HG02678 (cell line): ENCODE data around the gene RXRB.
"Not testable (repeated sequence)": the region's sequence is repeated elsewhere in the genome, so short reads cannot be mapped to it uniquely, and the experiment has no call there.

Experiments used
- ATAC-seq: cut with Tn5 transposase; IDR thresholded peaks from one replicate; pipeline ENCODE4 v1.9.1; 2021; ENCODE audit warnings: mild to moderate bottlenecking, moderate library complexity; ENCODE audit not compliant: unreplicated experiment

The RXRB gene

DNA sequence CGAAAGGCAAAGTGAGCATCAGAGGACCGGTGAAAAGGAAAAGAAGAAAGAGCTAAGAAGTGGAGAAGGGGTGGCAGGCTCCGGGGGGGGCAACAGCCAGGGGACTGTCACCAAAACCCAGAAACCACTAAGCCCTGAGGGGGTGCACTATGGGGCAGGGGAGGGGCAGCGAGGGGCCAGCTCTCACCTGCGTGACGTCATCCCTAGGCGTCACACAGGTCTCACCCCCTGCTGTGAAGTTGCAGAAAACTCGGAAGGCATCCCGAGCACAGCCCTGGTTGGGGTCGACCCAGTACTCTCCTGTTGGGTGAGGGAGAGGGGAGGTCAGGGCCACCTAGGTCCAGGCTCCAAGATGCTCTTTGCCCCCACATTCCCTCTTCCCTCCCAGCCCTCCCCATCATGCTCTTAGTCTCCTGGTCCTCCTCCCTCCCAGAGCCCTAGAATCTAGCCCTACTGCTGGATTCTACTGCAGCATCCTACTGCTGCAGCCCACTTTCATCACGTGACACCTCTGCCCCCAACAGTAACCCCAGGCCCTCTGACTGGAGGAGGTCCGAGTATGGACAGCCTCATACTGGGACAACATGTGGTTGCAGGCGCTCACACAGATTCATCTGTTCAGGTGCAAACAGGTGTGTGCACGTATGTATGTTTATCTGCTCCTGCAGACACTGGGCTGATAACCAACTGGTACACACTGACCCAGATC is 35.6 kb downstream of the RXRB start:
- no peak for ATAC-seq

DNA sequence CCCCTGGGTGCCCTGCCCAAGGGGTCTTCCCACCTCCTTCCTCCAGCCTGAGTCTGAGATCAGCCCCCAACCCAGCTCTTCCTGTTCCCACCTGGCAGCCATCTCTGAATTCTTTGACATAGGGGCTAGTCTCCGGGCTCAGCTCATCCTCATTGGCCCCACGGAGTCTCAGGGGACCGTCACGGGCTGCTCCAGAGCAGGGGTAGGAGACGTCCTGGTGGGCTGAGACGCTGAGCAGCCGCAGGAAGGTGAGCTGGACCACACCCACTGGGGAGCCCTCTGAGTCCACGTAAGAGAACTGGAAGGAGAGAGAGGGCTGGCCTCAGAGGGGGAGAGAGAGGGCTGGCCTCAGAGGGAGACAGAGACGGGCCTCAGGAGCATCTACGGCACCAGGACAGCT is 36.3 kb downstream of the RXRB start:
- no peak for ATAC-seq

DNA sequence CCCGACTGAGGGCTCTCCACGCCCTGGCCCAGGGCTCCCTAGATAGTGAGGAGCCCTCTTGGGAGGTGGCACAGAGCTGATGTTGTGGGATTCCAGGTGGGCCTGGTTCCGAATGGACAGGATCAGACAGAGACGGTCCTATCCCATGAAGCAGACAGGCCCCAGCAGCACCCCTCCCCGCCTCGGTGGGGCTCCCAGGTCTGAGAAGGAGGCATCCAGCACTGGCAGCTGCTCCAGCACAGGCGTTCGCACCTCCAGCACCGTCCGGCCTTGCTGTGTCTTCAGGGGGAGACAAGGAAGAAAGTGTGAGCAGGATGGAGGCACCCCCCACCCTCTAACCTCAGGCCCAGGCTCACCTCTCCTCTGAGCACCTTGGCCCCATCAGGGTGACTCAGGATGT is 36.9 kb downstream of the RXRB start:
- ATAC-seq: no peak

DNA sequence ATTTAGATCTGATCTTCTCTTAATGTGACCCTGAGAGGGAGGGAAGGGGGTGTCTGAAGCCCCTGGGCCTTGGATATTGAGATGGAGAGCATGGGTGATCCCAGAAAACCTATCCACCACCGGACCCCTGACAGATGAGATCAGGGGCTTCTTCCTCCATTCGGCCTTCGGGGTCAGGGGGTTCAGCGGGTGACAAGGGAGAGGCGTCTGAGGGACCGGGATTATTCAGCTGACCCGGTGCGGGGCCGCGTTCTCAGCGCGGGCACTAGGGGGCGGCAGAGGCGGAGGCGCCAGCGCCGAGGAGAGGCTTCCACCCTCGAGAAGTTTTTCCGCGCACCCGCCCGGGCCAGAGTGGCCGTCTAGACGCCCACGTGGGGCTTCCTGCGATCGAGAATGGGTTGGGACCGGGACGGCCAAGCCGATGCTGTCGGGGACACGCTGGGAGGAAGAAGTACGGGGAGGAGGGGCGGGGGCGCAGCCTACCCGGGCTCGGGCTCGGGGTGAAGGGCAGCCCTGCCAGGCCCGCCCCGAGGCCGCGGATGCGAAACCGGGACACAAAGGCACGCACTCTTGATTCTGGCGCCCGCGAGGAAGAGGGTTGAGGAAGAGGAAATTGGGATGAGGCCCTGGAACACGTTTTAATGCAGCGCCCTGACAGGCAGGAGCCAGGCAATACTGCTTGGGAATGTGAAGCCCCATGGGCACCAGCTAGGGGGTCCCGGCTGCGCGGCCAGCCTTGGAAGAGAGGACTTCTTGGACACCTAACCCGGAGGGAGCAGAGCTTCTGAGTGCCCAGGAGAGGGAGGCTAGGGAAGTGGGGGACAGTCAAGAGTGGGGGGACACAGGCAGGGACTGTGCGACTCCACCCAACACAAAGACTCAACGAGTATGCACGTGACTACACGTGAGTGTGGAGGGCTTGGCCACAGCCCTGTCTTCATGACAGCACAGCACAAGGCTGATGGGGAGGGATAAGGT is 38.8 kb downstream of the RXRB start:
- peak; percentile 56 for ATAC-seq

DNA sequence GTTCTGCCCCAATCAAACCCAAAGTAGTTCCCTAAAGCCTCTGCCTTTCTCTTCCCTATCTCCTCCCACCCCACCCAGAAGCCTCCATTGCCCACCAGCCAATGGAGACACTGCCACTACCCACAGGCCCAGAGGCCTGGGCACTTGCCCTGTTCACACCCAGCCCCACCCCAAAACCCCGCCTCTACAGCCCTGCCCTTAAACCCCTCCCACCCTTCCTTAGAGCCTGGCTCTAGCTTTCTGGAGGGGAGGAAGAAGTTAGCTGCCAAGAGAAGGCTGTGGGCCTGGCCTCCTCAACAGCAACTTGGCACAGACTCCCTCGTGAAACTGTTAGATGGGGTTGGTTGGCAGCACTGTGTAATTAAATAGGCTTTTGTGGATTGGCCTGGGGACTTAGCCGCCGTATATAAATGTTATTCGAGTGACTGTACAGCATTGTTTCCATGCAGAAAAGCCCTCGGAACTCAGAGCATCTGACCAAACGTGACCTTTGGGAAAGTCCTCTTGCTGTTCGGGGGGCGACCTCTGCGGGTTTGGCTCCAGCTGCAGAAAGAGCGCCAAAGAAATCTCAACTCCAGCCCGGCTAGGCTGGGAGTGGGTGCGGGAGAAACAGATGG is 39.6 kb downstream of the RXRB start:
- no peak for ATAC-seq

DNA sequence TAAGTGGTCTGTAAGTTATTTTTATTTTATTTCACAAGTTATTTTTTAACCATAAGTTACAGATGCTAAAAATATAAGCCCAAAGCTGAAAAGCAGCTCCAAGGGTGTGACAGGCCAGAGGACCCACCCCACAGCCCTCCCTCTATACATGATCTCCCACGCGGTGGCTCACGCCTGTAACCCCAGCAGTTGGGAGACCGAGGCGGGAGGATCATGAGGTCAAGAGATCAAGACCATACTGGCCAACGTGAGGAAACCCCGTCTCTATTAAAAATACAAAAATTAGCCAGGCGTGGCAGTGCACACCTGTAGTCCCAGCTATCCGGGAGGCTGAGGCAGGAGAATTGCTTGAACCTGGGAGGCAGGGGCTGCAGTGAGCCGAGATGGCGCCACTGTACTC is 40.4 kb downstream of the RXRB start:
- no peak for ATAC-seq

DNA sequence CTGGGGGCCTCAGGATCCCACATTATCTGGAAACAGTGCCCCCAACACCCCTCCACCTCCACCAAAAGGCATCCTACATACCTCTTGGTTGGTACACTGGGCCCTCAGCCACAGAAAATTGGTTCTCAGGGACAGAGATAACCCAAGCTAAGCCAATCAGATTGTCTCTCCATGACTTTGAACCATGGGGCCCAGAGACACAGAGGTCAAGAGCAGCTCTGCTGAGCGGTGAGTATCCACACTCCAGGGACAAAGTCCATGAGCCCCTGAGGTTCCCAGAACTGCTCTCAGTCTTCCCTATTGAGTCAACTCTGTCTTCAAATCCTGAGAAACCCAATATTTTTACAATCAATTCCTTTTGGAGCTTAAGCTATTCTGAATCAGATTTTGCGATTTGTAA is 43.5 kb downstream of the RXRB start:
- no peak for ATAC-seq

DNA sequence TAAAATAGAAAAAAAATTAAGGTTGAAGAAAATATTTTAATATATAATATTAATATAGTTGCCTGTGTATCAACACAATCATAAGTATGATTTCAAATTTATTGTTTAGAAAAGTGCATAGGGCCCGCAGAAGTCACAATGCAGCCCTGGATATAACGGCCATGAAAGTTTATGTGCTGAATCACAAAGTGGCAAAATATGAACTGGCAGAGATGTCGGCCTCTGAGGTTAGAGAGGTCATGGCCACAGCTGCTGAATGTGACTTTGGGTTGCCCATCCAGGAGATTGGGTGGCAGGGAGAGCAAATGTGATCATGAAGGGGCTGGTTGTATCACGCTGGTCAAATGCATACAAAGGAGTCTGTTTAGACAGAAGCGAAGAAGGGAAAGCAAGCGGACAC is 43.9 kb downstream of the RXRB start:
- ATAC-seq: no peak

DNA sequence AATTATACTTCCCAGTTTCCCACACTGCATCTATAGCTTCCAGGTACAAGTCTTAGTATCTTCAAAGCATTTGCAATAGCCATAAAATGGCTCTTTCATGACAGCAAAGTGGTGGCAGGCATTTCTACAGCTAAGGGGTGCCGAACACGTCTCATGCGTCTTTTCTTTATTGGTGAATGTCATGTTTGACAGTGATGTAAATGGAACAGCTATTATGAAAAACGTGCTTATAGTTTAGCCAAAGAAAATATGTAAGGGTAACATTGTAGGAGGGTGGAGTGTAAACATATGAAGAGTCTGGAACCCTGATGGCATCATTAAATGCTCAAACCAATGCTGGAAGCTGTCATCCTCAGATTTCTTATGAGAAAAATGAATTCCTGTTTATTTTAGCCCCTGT is 46.1 kb downstream of the RXRB start:
- ATAC-seq: no peak

DNA sequence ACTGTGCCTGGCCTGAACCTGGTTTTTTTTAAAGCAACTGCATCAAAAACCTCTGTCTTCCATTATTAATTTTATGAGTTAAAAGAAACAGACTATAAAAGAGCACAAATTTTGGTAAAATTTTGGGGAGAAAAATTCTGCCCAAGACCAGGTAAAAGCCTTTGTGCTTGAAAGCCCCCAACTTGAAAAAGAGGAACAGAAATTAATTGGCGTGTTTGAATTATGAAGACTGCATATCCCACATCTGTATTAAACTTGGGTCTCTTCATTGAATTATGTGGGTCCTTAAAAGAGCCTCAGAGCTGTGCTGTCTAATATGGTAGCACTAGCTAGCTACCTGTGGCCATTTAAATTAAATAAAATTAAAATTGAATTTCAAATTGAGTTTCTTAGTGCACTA is 49.4 kb downstream of the RXRB start:
- no peak for ATAC-seq

DNA sequence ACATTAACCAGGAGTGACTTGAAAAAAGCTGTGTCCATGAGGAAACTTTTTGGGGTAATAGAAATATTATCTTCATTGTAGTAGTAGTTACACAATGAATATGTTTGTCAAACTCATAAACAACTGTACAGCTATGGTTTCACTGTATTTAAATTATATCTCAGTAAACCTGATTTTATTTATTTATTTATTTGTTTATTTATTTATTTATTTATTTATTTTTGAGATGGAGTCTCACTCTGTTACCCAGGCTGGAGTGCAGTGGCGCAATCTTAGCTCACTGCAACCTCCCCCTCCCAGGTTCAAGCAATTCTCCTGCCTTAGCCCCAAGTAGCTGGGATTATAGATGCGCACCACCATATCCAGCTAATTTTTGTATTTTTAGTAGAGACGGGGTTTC is 49.9 kb downstream of the RXRB start:
- ATAC-seq: not testable (repeated sequence)

DNA sequence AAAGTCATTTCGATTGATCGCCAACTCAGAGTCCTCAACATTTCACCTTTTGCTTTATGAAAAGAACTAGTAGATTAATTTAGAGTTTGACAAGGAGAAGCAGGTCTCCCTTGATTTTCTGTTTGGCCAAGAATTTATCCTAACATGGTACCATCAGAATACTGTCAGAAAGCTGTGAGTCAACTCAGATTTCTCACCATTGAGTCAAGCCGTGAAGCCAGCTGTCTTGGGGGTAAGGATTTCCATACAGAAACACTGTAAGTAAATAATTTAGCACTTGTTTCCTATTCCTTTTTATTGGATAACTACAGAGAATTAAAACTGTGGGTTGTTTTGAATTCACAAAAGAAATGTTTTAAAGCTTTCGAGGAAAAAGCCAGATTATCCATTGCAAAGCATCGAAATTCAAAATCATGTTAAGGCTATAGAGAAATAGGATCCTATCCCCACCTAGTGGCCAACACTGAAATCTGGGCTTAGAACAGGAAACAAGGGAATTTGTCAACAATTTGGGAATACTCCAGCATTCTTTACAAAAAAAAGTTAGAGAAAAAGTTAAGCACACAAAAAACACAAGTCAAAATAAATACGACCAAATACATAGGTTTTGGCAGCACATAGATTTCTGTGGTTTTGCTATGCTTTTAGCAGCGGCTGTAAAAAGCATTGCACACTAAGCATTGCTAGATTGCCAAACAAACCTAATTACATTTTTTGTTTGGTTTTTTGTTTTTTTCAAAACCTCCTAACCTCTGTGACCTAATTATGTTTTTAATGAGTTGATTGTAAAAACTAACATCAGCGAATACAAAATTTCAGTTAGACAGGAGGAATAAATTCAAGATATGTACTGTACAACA is 52.4 kb downstream of the RXRB start:
- no peak for ATAC-seq

DNA sequence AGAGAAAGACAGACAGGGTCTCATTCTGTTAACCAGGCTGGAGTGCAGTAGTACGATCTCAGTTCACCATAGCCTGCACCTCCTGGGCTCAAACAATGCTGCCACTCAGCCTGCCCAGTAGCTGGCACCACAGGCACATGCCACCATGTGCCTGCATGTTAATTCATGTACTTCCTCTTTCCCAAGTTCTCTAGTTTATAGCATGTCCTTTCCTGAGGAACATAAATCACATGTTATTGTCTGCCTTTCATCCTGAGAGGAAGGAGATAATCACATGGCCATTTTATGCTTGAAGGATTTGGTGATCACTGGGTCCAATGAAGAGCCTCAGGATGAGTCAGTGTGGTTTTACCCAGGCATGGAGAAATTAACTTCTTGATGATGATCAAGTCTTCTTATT is 56.1 kb downstream of the RXRB start:
- no peak for ATAC-seq
